Heart right ventricle (tissue), 16 donors: Measurements from ENCODE around the gene ZNF79. TPM values are rescaled to one million over a fixed set of nuclear protein-coding genes. Genes with fewer than 3 reads are reported as not detected.
A peak's percentile ranks its signal among the peaks of the same experiment; 100 is the strongest.

Experiments
- ATAC-seq, 8 donors: fragments of 200-7000 bp; cut with Tn5 transposase; one replicate each; pipeline ENCODE4 v1.9.1; 2020; ENCODE audit warnings: mild to moderate bottlenecking in 8 of 8, moderate library complexity in 8 of 8, moderate number of reproducible peaks in 1 of 8
- DNase-seq, 2 donors: peaks; one replicate each; pipeline ENCODE4 v3.0.0-alpha.2; 2020
- H3K27ac ChIP-seq, 10 donors: fragments of 200-600 bp; sonication (generic) in 2 of 10; one replicate each; pipeline versions ENCODE4 v1.5.0 to v1.8.0; 2020 to 2022; ENCODE audit warnings: mild to moderate bottlenecking in 3 of 10
- H3K27me3 ChIP-seq, 7 donors: fragments of 200-600 bp; one replicate each; pipeline ENCODE4 v1.8.0; 2021 to 2022; ENCODE audit warnings: mild to moderate bottlenecking in 2 of 7
- H3K36me3 ChIP-seq, 9 donors: fragments of 200-600 bp; sonication (generic) in 1 of 9; one replicate each; pipeline versions ENCODE4 v1.5.0 to v1.8.0; 2020 to 2022; ENCODE audit warnings: mild to moderate bottlenecking in 2 of 9
- H3K4me1 ChIP-seq, 9 donors: fragments of 200-600 bp; sonication (generic) in 1 of 9; one replicate each; pipeline versions ENCODE4 v1.5.0 to v1.8.0; 2020 to 2022; ENCODE audit warnings: mild to moderate bottlenecking in 4 of 9
- H3K4me3 ChIP-seq, 10 donors: fragments of 200-600 bp; sonication (generic) in 2 of 10; one replicate each; pipeline versions ENCODE4 v1.5.0 to v1.8.0; 2020 to 2022; ENCODE audit warnings: mild to moderate bottlenecking in 7 of 10, moderate library complexity in 2 of 10
- H3K9me3 ChIP-seq, 11 donors: fragments of 200-600 bp in 10 of 11; sonication (generic) in 2 of 11; one replicate each; pipeline versions ENCODE4 v1.5.0 to v1.8.0; 2013 to 2022; ENCODE audit warnings: mild to moderate bottlenecking in 2 of 11, control low read depth in 1 of 11, moderate library complexity in 1 of 11
- WGBS, 2 donors: extraction: QIAGEN DNeasy Blood & Tissue Kit; methylation state at CpG; one replicate each; pipeline ENCODE4 v1.1.7; 2013; ENCODE audit warnings: inconsistent platforms in 1 of 2; 5-methylcytosine and 5-hydroxymethylcytosine counted together
- intact Hi-C, 10 donors: fragments of 100-400 bp; cut with DNase I; formaldehyde crosslinking; loops; one replicate each; pipeline versions ENCODE4 v1.11.1 to v1.14.2; 2022
- polyA plus RNA-seq, 2 donors: library from polyadenylated mRNA; stranded (reverse); fragments of 200-250 nt; gene quantifications; one replicate each; pipeline ENCODE4 v1.2.3, GENCODE V29; 2013
- total RNA-seq, 10 donors: library from RNA; stranded (reverse); fragmentation: NEBNext Ultra II Directional in 3 of 10; extraction: Animal tissue kit (Norgen Biotek cat#: 25700) in 3 of 10; gene quantifications; one replicate each; pipeline versions ENCODE4 v1.2.1 to v1.2.4, GENCODE V29; 2021 to 2023
- TF ChIP-seq, protein P1 (sequence below), 9 donors: fragments of 200-600 bp; sonication (generic) in 2 of 9; IDR thresholded peaks; one replicate each; pipeline versions ENCODE4 v1.5.0 to v1.8.0; 2021 to 2022; ENCODE audit warnings: antibody characterized with exemption in 9 of 9, mild to moderate bottlenecking in 5 of 9, moderate library complexity in 1 of 9
- donor health status: Arrhythmogenic right ventricular cardiomyopathy.
- donor health status: ischemic (EF 13 %, LVEDD 7.1; RV severe dilation, severe dysfunction).
- donor health status: healthy with polysubstance abuse.
- donor health status: DM: no; HTN: yes; CAD: no.
- donor health status: DM: no; HTN: no; CAD: no.
- donor health status: ischemic (EF 25% LVEDD 6.9; RV normal size, moderate dysfunction).
- donor health status: ischemic (EF 25% LVEDD 5.7; RV mildly dilated, moderate dysfunction).
- donor health status: healthy.
- donor health status: DM: yes; HTN: yes; CAD: no.
- donor health status: Ischemic cardiomyopathy.
- donor health status: ischemic (EF 35%, LVEDD 5.7; RV mildly dilated, moderate dysfunction).
- donor health status: nonischemic (EF 11% LVEDD 7.7; RV severe dilation, severe dysfunction).
- donor health status: DM: yes; HTN: yes; CAD: no.
- donor health status: PGD.
- donor health status: ischemic (EF 29% LVEDD 5.4; RV normal size, mild dysfunction).
- donor health status: nonischemic (EF 23%, LVEDD 6.1; RV moderate dilation, normal function).

The ZNF79 gene
- total and polyA plus RNA-seq, 12 donors: 2.1 to 8.3 (median 5.8) TPM

GRCh38 chr9:127404631-127405030 lies 19.6 kb upstream of the ZNF79 start:
- Histone ChIP-seq H3K4me3 (no peak overlapping the region), H3K4me1 (peaks cover 0 to 17% (median 14%) of the 10 kb centered on the region in 9 donors), H3K36me3 (peaks cover 0 to 63% (median 27%) of the 10 kb centered on the region in 9 donors), H3K9me3 (no peaks in the 10 kb centered on the region), H3K27ac (no peak overlapping the region), H3K27me3 (no peaks in the 10 kb centered on the region)
- TF ChIP-seq, protein P1, sequence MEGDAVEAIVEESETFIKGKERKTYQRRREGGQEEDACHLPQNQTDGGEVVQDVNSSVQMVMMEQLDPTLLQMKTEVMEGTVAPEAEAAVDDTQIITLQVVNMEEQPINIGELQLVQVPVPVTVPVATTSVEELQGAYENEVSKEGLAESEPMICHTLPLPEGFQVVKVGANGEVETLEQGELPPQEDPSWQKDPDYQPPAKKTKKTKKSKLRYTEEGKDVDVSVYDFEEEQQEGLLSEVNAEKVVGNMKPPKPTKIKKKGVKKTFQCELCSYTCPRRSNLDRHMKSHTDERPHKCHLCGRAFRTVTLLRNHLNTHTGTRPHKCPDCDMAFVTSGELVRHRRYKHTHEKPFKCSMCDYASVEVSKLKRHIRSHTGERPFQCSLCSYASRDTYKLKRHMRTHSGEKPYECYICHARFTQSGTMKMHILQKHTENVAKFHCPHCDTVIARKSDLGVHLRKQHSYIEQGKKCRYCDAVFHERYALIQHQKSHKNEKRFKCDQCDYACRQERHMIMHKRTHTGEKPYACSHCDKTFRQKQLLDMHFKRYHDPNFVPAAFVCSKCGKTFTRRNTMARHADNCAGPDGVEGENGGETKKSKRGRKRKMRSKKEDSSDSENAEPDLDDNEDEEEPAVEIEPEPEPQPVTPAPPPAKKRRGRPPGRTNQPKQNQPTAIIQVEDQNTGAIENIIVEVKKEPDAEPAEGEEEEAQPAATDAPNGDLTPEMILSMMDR (IDR thresholded peaks at IDR 0.05): no peak
- DNase-seq (no peak), ATAC-seq (peak in 1 of 8 donors; percentile 17)
- whole genome bisulfite sequencing, 2 donors: 93 to 94% methylated on average over 23 of the region's 23 CpGs
- intact Hi-C loops: no loop called here

GRCh38 chr9:127405344-127406125 lies 18.6 kb upstream of the ZNF79 start:
- intact Hi-C loops: no loop called here
- Histone ChIP-seq H3K36me3 (peaks cover 0 to 55% (median 27%) of the 10 kb centered on the region in 9 donors), H3K4me3 (no peak overlapping the region), H3K27ac (no peak overlapping the region), H3K27me3 (no peaks in the 10 kb centered on the region), H3K4me1 (peaks cover 0 to 17% (median 14%) of the 10 kb centered on the region in 9 donors), H3K9me3 (no peaks in the 10 kb centered on the region)
- TF ChIP-seq, protein P1 (IDR thresholded peaks at IDR 0.05): no peak
- ATAC-seq (peak in 1 of 8 donors; percentile 13), DNase-seq (no peak)
- 88 to 90% methylated on average over 20 of the region's 20 CpGs for WGBS, 2 donors

GRCh38 chr9:127406799-127407491 lies 17.2 kb upstream of the ZNF79 start:
- WGBS, 2 donors: 39 to 50% methylated on average over 13 of the region's 13 CpGs
- no peaks in the 10 kb centered on the region for H3K27me3 ChIP-seq
- H3K36me3 ChIP-seq: peaks cover 0 to 51% (median 27%) of the 10 kb centered on the region in 9 donors
- no peaks in the 10 kb centered on the region for H3K9me3 ChIP-seq
- intact Hi-C loops: no loop called here
- TF ChIP-seq, protein P1 (IDR thresholded peaks at IDR 0.05): no peak
- ATAC-seq (peak in 6 of 8 donors; percentile 23 to 50 (median 32)), DNase-seq (no peak)
- peaks cover 0 to 18% (median 15%) of the 10 kb centered on the region in 9 donors for H3K4me1 ChIP-seq
- H3K4me3 ChIP-seq: no peak overlapping the region
- peak overlapping the region in 6 of 10 donors; percentile 13 to 61 (median 24) for H3K27ac ChIP-seq

DNA sequence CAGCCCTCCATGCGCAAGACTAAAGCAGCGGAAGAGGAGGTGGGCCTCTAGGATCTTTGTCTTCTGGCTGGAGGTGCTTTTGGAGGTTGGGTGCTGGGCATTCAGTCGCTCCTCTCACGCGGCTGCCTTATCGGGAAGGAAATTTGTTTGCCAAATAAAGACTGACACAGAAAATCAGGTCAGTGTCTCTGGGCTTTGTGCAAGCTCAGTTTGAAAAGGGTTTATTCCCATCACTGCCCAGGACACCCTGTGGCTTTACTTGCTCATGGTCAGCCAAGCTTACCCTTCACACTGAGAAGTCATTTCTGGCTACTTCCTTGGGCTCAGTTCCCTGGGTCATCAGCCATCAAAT lies 16.7 kb upstream of the ZNF79 start:
- DNase-seq (no peak), ATAC-seq (peak in 1 of 8 donors; percentile 19)
- Histone ChIP-seq H3K9me3 (no peaks in the 10 kb centered on the region), H3K36me3 (peaks cover 0 to 46% (median 27%) of the 10 kb centered on the region in 9 donors), H3K4me1 (peaks cover 0 to 22% (median 15%) of the 10 kb centered on the region in 9 donors), H3K27ac (peak overlapping the region in 6 of 10 donors; percentile 13 to 61 (median 24)), H3K4me3 (no peak overlapping the region), H3K27me3 (no peaks in the 10 kb centered on the region)
- 31 to 51% methylated on average over 6 of the region's 6 CpGs for WGBS, 2 donors
- TF ChIP-seq, protein P1 (IDR thresholded peaks at IDR 0.05): no peak
- intact Hi-C loops: no loop called here
